AG04450 (cell line): Measurements from ENCODE around the gene GOLGA6A. TPM values are rescaled to one million over a fixed set of nuclear protein-coding genes. Genes with fewer than 3 reads are reported as not detected.

ENCODE experiments used
- CTCF ChIA-PET: fragments of 300-600, 350-600 bp; formaldehyde crosslinking; extraction: SDS; loops from one replicate; lab custom pipeline; 2022; ENCODE audit warnings: antibody characterized with exemption, inconsistent platforms; lab: Charles Lee
- POLR2A ChIA-PET: fragments of 350-600 bp; formaldehyde crosslinking; extraction: SDS; loops from one replicate; lab custom pipeline; 2021; ENCODE audit warnings: antibody characterized with exemption, inconsistent platforms; lab: Yijun Ruan, JAX
- DNase-seq: peaks from one replicate; pipeline ENCODE4 v3.0.0-alpha.2; 2011; ENCODE audit warnings: low read depth, low spot score
- H3K27ac ChIP-seq: one replicate; pipeline ENCODE4 v1.5.1; 2012; ENCODE audit warnings: low read depth, low read length, control low read depth
- H3K27me3 ChIP-seq: one replicate; pipeline ENCODE4 v1.6.0; 2012; ENCODE audit warnings: low read length; ENCODE audit not compliant: control insufficient read depth, insufficient read depth
- H3K4me3 ChIP-seq: 2 replicates; pipeline ENCODE4 v1.5.1; 2011; ENCODE audit warnings: mild to moderate bottlenecking, low read depth, low read length, control low read depth
- H3K9me3 ChIP-seq: 2 replicates; pipeline ENCODE4 v1.5.1; 2012; ENCODE audit warnings: low read length; ENCODE audit not compliant: control insufficient read depth, insufficient read depth
- polyA plus RNA-seq: library from polyadenylated mRNA; depleted of rRNA; stranded (reverse); fragments of >200 nt; gene quantifications from 2 replicates; pipeline ENCODE4 v1.2.3, GENCODE V29; 2011
- TF ChIP-seq, protein P1 (sequence below): IDR thresholded peaks from 2 replicates; pipeline ENCODE4 v1.5.1; 2011; ENCODE audit warnings: low read depth, low read length, control low read depth, inconsistent platforms

The GOLGA6A gene
- polyA plus RNA-seq, 1 experiment: not detected

DNA sequence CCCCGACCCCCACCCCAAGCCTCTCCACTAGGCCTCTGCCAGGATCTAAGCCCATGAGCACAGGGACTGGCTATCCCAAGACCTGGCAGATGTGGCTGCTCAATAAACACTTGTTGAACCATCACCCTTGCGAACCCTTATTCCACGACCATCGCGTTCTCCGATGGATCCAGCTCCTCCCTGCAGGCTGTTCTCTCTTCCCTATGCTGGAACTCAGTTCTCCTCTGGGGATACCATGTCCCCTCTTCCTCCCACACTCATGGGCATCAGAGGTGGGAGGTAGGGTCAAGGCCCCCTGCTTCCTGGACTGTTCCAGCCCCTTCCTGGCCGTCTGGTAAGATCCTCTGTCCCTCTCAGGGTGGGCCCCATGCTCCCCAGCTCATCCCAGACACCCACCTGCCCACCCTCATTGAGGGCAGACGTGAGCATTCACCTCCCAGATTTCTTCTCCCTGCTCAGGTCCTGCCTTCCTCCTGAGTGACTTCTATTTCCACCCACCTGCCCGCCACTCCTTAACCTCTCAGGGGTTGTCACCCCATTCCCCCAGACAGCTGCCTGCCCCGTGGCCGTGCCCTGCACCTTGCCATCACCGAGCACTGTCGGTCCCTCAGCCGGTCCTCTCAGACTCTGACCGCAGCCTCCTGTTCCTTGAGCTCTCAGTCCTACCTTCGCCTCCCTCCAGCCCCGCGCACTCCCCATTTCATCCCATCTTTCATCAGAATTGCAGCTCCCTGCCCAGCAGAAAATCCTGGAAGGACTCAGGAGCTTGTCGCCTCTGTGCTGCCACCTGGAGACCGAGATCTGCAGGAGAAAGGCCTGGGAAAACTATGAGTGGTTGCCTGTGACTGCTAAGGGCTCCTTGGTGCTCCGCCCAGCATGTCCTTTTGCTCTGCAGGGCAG lies 45.8 kb downstream of the GOLGA6A start:
- Histone ChIP-seq H3K9me3 (peaks cover 5% of the 10 kb centered on the region; the same call in 1 of the 2 replicates), H3K27ac (no peak overlapping the region), H3K4me3 (no peak overlapping the region), H3K27me3 (no peaks in the 10 kb centered on the region)
- POLR2A ChIA-PET: interaction anchor here (2.0 kb wide), 1 partner anchor 64 kb away, joined by 10 read pairs; no protein-coding TSS in a partner anchor
- DNase-seq: peak; percentile 30
- TF ChIP-seq, protein P1, sequence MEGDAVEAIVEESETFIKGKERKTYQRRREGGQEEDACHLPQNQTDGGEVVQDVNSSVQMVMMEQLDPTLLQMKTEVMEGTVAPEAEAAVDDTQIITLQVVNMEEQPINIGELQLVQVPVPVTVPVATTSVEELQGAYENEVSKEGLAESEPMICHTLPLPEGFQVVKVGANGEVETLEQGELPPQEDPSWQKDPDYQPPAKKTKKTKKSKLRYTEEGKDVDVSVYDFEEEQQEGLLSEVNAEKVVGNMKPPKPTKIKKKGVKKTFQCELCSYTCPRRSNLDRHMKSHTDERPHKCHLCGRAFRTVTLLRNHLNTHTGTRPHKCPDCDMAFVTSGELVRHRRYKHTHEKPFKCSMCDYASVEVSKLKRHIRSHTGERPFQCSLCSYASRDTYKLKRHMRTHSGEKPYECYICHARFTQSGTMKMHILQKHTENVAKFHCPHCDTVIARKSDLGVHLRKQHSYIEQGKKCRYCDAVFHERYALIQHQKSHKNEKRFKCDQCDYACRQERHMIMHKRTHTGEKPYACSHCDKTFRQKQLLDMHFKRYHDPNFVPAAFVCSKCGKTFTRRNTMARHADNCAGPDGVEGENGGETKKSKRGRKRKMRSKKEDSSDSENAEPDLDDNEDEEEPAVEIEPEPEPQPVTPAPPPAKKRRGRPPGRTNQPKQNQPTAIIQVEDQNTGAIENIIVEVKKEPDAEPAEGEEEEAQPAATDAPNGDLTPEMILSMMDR: peak; percentile 72
- CTCF ChIA-PET: interaction anchor here (0.6 to 5.9 kb wide), 27 partner anchors 8 to 286 kb away, joined by 3 to 163 read pairs (median 5); partner anchors contain the start of gene PML

DNA sequence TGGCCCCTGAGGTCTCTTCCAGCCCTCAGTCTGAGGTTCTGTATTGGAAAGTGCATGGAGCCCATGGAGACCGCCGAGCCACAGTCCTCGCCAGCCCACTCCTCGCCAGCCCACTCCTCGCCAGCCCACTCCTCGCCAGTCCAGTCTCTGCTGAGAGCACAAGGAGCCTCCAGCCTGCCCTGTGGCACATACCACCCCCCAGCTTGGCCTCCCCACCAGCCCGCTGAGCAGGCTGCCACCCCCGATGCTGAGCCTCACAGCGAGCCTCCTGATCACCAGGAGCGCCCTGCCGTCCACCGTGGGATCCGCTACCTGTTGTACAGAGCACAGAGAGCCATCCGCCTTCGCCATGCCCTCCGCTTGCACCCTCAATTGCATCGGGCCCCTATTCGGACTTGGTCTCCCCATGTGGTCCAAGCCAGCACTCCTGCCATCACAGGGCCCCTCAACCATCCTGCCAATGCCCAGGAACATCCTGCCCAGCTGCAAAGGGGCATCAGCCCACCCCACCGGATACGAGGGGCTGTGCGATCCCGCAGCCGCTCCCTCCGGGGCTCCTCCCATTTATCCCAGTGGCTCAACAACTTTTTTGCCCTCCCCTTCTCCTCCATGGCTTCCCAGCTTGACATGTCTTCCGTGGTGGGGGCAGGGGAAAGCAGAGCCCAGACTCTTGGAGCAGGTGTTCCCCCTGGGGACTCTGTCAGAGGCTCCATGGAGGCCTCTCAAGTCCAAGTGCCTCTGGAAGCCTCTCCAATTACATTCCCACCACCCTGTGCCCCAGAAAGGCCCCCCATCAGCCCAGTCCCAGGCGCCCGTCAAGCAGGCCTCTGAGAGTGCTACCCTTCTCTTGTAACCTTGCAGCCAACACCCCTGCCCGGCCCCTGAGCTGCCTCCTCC lies 47.0 kb downstream of the GOLGA6A start:
- no peak for DNase-seq
- Histone ChIP-seq H3K4me3 (no peak overlapping the region), H3K27ac (no peak overlapping the region), H3K27me3 (no peaks in the 10 kb centered on the region), H3K9me3 (no peaks in the 10 kb centered on the region)
- ChIA-PET CTCF (interaction anchor here (0.7 to 5.9 kb wide), 7 partner anchors 11 to 62 kb away, joined by 3 to 163 read pairs (median 8); no protein-coding TSS in a partner anchor), POLR2A (no interaction called here)
- TF ChIP-seq, protein P1: no peak

DNA sequence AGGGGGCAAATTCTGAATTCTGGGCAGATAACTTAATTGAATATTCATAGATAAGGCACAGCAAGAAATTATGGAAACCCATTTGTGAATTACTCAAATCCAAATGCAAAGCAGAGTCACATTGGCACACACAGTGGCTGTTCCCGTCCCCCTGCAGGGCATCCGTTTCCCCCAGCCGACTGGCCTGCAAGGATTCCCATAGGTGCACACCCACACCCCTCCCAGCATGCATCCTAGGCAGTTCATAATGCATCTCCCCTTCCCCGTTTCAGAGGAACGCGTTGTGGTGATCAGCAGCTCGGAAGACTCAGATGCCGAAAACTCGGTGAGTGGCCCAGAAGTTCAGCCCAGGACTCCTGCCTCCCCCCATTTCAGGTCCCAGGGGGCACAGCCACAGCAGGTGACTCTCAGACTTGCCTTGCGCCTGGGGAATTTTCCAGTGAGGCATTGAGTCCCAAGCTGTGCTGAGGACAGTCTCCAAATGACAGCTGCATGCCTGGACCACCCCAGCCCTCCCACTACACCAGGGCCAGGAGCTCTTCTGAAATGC lies 48.1 kb downstream of the GOLGA6A start:
- no peak for DNase-seq
- Histone ChIP-seq H3K9me3 (no peaks in the 10 kb centered on the region), H3K4me3 (no peak overlapping the region), H3K27me3 (no peaks in the 10 kb centered on the region), H3K27ac (no peak overlapping the region)
- ChIA-PET POLR2A (no interaction called here), CTCF (interaction anchor here (1.4 to 1.8 kb wide), 2 partner anchors 10 to 61 kb away, joined by 4 to 10 read pairs; no protein-coding TSS in a partner anchor)
- TF ChIP-seq, protein P1: no peak

DNA sequence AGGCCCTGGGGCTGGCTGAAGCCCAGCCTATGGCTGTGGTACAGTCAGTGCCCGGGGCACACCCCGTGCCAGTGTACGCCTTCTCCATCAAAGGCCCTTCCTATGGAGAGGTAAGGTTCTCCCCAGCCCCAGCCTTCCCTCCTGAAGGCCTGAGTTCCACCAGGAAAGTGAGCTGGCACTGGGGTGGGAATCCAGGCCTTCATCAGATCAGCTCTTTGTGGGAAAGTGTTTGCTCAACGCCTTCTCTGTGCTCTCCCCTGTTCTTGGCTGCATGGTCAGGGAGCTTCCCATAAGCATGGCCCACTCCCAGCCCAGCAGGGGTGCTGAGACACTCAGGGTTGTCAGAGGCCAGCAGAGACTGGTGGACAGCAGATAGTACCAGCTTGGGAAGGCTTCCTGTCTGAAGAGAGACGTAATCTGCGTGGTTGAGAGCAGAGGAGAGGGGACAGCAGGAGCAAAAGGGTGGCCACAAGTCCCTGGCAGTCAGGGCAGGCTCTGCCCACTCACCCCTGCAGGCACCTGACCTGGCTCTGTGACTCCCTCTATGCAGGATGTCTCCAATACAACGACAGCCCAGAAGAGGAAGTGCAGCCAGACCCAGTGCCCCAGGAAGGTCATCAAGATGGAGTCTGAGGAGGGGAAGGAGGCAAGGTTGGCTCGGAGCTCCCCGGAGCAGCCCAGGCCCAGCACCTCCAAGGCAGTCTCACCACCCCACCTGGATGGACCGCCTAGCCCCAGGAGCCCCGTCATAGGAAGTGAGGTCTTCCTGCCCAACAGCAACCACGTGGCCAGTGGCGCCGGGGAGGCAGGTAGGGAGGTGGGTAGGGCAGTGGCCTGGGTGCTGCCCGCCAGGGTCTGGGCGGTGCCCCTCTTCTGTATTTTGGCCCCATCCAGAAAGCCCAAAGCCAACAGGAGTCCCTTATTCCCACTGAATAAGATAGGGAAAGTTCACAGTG lies 49.5 kb downstream of the GOLGA6A start:
- Histone ChIP-seq H3K27me3 (no peaks in the 10 kb centered on the region), H3K27ac (no peak overlapping the region), H3K4me3 (no peak overlapping the region), H3K9me3 (no peaks in the 10 kb centered on the region)
- ChIA-PET CTCF (interaction anchor here (0.8 to 1.4 kb wide), 4 partner anchors 16 to 60 kb away, joined by 3 to 7 read pairs (median 4); no protein-coding TSS in a partner anchor), POLR2A (no interaction called here)
- no peak for DNase-seq
- TF ChIP-seq, protein P1: no peak
